Smooth muscle cell (in vitro differentiated cells): ENCODE data around the gene NME3. TPM values are rescaled to one million over a fixed set of nuclear protein-coding genes. Genes with fewer than 3 reads are reported as not detected.
"Not testable (repeated sequence)": the region's sequence is repeated elsewhere in the genome, so short reads cannot be mapped to it uniquely, and the experiment has no call there.

Experiments
- DNase-seq: peaks from one replicate; lab custom pipeline; 2025; ENCODE audit not compliant: unreplicated experiment; lab: John Stamatoyannopoulos, UW
- H2AFZ ChIP-seq: fragments of 200-600 bp; sonication (generic); 2 replicates; pipeline ENCODE4 v1.6.0; 2016; ENCODE audit warnings: antibody characterized with exemption, low read depth, mild to moderate bottlenecking
- H3F3A ChIP-seq: fragments of 200-600 bp; sonication (generic); 2 replicates; pipeline ENCODE4 v1.6.0; 2017; ENCODE audit warnings: antibody characterized with exemption, low read depth
- H3K27ac ChIP-seq: fragments of 200-600 bp; sonication (generic); 2 replicates; pipeline ENCODE4 v1.5.1; 2016; ENCODE audit warnings: low read depth, mild to moderate bottlenecking
- H3K27me3 ChIP-seq: fragments of 200-600 bp; sonication (generic); 2 replicates; pipeline ENCODE4 v1.6.1; 2016; ENCODE audit warnings: low read depth, mild to moderate bottlenecking
- H3K36me3 ChIP-seq: fragments of 200-600 bp; sonication (generic); 2 replicates; pipeline ENCODE4 v1.5.1; 2016; ENCODE audit warnings: low read depth
- H3K4me1 ChIP-seq: fragments of 200-600 bp; sonication (generic); 2 replicates; pipeline ENCODE4 v1.5.1; 2016; ENCODE audit warnings: low read depth
- H3K4me2 ChIP-seq: fragments of 200-600 bp; sonication (generic); 2 replicates; pipeline ENCODE4 v1.6.0; 2016; ENCODE audit warnings: mild to moderate bottlenecking
- H3K4me3 ChIP-seq: fragments of 200-600 bp; sonication (generic); 2 replicates; pipeline ENCODE4 v1.5.1; 2016; ENCODE audit warnings: mild to moderate bottlenecking
- H3K79me2 ChIP-seq: fragments of 200-600 bp; sonication (generic); 2 replicates; pipeline ENCODE4 v1.6.0; 2016; ENCODE audit warnings: low read depth, mild to moderate bottlenecking
- H3K9ac ChIP-seq: fragments of 200-600 bp; sonication (generic); 2 replicates; pipeline ENCODE4 v1.6.0; 2016; ENCODE audit warnings: low read depth
- H3K9me3 ChIP-seq: fragments of 200-600 bp; sonication (generic); replicated peaks from 2 replicates; pipeline ENCODE4 v1.5.1; 2016; ENCODE audit warnings: low read depth
- H4K20me1 ChIP-seq: fragments of 200-600 bp; sonication (generic); 2 replicates; pipeline ENCODE4 v1.6.0; 2016; ENCODE audit warnings: low read depth
- WGBS: methylation state at CpG from one replicate; pipeline ENCODE4 v1.1.7; 2016; ENCODE audit warnings: low lambda C conversion rate; 5-methylcytosine and 5-hydroxymethylcytosine counted together
- polyA plus RNA-seq: library from polyadenylated mRNA; unstranded; fragments of >200 nt; fragmentation: Nextera tagmentation; extraction: Ambion mirVana; gene quantifications from 2 replicates; pipeline ENCODE4 v1.2.1, GENCODE V29; 2016
- total RNA-seq: library from RNA; depleted of rRNA; stranded (reverse); fragments of >200 nt; gene quantifications from 2 replicates; pipeline ENCODE4 v1.2.3, GENCODE V29; 2014
- TF ChIP-seq, protein P1 (sequence below): fragments of 200-600 bp; sonication (generic); IDR thresholded peaks from 2 replicates; pipeline ENCODE4 v1.5.1; 2017; ENCODE audit warnings: borderline replicate concordance, mild to moderate bottlenecking, antibody characterized with exemption; ENCODE audit not compliant: insufficient read depth, poor library complexity, severe bottlenecking

The NME3 gene
- total and polyA plus RNA-seq, 2 experiments from 2014 or later = 56.7 to 85.4 TPM

DNA sequence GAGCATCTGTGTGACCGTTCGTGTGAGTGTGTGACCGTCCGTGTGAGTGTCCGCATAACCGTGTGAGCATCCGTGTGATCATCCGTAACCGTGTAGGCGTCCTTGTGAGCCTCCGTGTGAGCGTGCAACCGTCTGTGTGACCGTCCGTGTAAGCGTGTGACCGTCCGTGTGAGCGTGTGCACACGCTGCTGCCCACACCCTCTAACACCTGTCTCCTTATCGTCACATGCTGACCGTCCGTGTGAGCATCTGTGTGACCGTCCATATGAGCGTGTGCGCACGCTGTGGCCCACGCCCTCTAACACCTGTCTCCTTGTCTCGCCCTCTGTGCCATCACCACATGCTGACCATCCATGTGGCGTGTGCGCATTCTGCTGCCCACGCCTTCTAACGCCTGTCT is 31.1 kb downstream of the NME3 start:
- H3K4me1 ChIP-seq = no peaks in the 10 kb centered on the region
- peaks cover 3% of the 10 kb centered on the region for H4K20me1 ChIP-seq
- no peak for DNase-seq
- H2AFZ ChIP-seq = no peak overlapping the region
- no peaks in the 10 kb centered on the region for H3K36me3 ChIP-seq
- TF ChIP-seq, protein P1, sequence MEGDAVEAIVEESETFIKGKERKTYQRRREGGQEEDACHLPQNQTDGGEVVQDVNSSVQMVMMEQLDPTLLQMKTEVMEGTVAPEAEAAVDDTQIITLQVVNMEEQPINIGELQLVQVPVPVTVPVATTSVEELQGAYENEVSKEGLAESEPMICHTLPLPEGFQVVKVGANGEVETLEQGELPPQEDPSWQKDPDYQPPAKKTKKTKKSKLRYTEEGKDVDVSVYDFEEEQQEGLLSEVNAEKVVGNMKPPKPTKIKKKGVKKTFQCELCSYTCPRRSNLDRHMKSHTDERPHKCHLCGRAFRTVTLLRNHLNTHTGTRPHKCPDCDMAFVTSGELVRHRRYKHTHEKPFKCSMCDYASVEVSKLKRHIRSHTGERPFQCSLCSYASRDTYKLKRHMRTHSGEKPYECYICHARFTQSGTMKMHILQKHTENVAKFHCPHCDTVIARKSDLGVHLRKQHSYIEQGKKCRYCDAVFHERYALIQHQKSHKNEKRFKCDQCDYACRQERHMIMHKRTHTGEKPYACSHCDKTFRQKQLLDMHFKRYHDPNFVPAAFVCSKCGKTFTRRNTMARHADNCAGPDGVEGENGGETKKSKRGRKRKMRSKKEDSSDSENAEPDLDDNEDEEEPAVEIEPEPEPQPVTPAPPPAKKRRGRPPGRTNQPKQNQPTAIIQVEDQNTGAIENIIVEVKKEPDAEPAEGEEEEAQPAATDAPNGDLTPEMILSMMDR = no peak
- WGBS = 97% methylated on average over 33 of the region's 33 CpGs
- no peaks in the 10 kb centered on the region for H3K9me3 ChIP-seq
- no peaks in the 10 kb centered on the region for H3K79me2 ChIP-seq
- H3K4me2 ChIP-seq = no peak overlapping the region
- no peak overlapping the region for H3K9ac ChIP-seq
- no peak overlapping the region for H3K4me3 ChIP-seq
- no peak overlapping the region for H3K27ac ChIP-seq
- H3F3A ChIP-seq = peaks cover 12% of the 10 kb centered on the region
- H3K27me3 ChIP-seq = no peaks in the 10 kb centered on the region

DNA sequence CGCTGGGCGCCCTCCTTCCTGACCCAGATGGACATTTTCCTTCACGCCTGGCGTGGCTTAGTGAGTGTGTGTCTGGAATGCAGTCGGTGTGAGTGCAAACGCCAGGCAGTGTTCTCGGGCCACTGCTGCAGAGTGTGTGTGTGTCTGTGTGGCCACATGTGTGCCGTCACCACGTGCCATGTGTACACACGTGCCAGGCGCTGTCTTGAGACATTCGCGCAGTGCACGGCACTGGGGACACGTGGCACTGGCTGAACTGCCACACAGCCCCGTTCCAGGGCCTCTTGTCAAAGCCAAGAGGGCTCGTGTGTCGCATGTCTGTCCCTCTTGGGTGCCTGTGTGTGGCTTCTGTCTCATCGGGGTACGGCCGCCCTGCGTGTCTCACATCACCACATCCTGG is 36.5 kb downstream of the NME3 start:
- H3F3A ChIP-seq = peaks cover 16% of the 10 kb centered on the region
- H3K4me3 ChIP-seq = no peak overlapping the region
- H3K79me2 ChIP-seq = no peaks in the 10 kb centered on the region
- H3K9ac ChIP-seq = no peak overlapping the region
- DNase-seq = no peak
- no peak overlapping the region for H3K4me2 ChIP-seq
- H3K27ac ChIP-seq = no peak overlapping the region
- no peaks in the 10 kb centered on the region for H3K4me1 ChIP-seq
- H3K36me3 ChIP-seq = no peaks in the 10 kb centered on the region
- H4K20me1 ChIP-seq = peaks cover 15% of the 10 kb centered on the region
- over 99% methylated on average over 22 of the region's 22 CpGs for WGBS
- TF ChIP-seq, protein P1 = no peak
- no peaks in the 10 kb centered on the region for H3K9me3 ChIP-seq
- H3K27me3 ChIP-seq = no peaks in the 10 kb centered on the region
- H2AFZ ChIP-seq = no peak overlapping the region

DNA sequence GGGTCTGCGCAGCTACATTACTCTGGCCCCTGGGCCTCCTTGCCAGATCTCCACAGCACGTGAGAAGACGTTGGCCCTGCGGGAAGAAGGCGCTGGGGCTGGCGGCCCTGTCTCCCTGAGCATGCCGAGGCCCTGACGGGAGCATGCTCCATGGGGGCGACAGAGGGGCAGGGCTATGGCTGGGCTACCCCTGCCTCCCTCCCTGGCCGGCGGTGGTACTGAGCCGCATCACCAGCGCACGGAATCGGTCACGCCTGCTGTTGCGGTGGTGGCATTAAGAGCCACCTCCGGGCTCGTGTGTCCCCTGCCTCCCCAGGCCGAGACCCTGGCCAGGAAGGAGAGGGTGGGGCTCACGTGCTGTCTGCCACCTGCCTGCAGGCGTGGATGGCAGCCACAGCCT is 37.2 kb downstream of the NME3 start:
- Histone ChIP-seq H3K27me3 (no peaks in the 10 kb centered on the region), H3K36me3 (no peaks in the 10 kb centered on the region), H3K4me1 (no peaks in the 10 kb centered on the region), H2AFZ (no peak overlapping the region), H3K9me3 (no peaks in the 10 kb centered on the region), H3F3A (peaks cover 16% of the 10 kb centered on the region), H4K20me1 (peaks cover 15% of the 10 kb centered on the region), H3K27ac (no peak overlapping the region), H3K4me2 (no peak overlapping the region), H3K79me2 (no peaks in the 10 kb centered on the region), H3K4me3 (no peak overlapping the region), H3K9ac (no peak overlapping the region)
- TF ChIP-seq, protein P1 = no peak
- no peak for DNase-seq
- 96% methylated on average over 22 of the region's 22 CpGs for WGBS

DNA sequence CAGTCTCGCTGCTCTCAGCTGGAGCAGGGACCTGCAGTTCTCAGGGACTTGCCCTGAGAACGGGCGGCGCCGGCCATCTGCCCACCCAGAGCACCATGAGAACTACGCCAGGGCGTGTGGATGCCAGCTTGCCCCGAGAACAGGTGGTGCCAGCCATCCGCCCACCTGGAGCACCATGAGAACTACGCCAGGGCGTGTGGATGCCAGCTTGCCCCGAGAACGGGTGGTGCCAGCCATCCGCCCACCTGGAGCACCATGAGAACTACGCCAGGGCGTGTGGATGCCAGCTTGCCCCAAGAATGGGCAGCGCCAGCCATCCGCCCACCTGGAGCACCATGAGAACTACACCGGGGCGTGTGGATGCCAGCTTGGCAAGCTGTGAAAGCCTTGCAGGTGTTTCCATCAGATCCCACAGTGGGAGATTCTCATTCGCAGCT is 38.8 kb downstream of the NME3 start:
- WGBS = 97% methylated on average over 21 of the region's 21 CpGs
- peaks cover 24% of the 10 kb centered on the region for H4K20me1 ChIP-seq
- not testable (repeated sequence) for H3K36me3 ChIP-seq

More for the DNA sequence above, 38.8 kb downstream of the NME3 start:
- not testable (repeated sequence) for H2AFZ ChIP-seq, H3K4me2 ChIP-seq, H3K9ac ChIP-seq, H3K4me1 ChIP-seq, DNase-seq, H3K27ac ChIP-seq, H3K79me2 ChIP-seq, H3K4me3 ChIP-seq, H3K27me3 ChIP-seq, H3K9me3 ChIP-seq
- H3F3A ChIP-seq = peaks cover 16% of the 10 kb centered on the region
